Measurements from ENCODE around the gene TRABD2B. TPM values are rescaled to one million over a fixed set of nuclear protein-coding genes. Genes with fewer than 3 reads are reported as not detected.

Gene TRABD2B
- total RNA-seq, 1 experiment from 2014 or later, result 0.05 TPM

DNA sequence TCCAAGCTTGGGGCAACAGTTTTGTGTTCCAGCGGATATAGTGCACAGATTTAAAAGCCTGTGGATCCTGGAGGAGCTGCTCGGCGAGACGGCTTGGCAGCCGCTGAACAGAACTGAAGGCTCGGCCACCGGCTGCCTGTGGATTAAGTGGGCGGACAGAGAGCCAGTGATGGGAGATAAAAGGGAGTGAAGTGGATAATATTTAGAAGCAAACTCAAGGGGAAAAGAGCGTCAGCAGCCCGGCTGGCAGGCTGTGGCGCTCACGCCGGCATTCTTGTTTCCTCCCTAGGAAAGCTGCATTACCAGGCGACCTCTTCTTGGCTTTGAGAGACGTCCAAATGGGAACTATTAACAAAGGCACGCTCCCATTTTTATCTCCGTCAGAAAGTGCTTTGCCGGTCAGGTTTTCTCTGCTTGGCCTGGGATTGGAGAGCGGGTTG is 10.4 kb downstream of the TRABD2B start:
- H3K4me1 ChIP-seq (ENCODE audit: control insufficient read depth in 1 of 2, insufficient read depth in 2 of 2, low read length in 2 of 2), result peaks cover 6 to 11% of the 10 kb centered on the region in 2 experiments; a peak in 3 of 4 replicates
- no peak overlapping the region for H3K9ac ChIP-seq (ENCODE audit: low read length)
- H2AFZ ChIP-seq (ENCODE audit: low read depth, low read length, poor library complexity, severe bottlenecking), result no peak overlapping the region
- no peak for DNase-seq (ENCODE audit: low read depth, low spot score)
- no peak overlapping the region for H3K4me2 ChIP-seq (ENCODE audit: low read length)
- no peaks in the 10 kb centered on the region for H3K9me3 ChIP-seq (ENCODE audit: control insufficient read depth in 1 of 2, insufficient read depth in 1 of 2, low read depth in 1 of 2, low read length in 2 of 2)
- RAD21 ChIA-PET (ENCODE audit: low non-redundant PET in 1 of 2, low total read pairs in 2 of 2, uncharacterized antibody in 2 of 2, unreplicated experiment in 2 of 2), result no interaction called here
- H3K79me2 ChIP-seq (ENCODE audit: insufficient read depth, low read length), result no peaks in the 10 kb centered on the region
- H3K27me3 ChIP-seq (ENCODE audit: insufficient read depth, low read length), result no peaks in the 10 kb centered on the region
- no peak for ATAC-seq
- no peaks in the 10 kb centered on the region for H3K9me2 ChIP-seq (ENCODE audit: insufficient read depth)
- CTCF ChIA-PET, result interaction anchor here (2.1 kb wide), 1 partner anchor 11 kb away, joined by 10 read pairs; the partner anchor contains the start of gene TRABD2B
- BruUV-seq (replicated peaks), result no TSS peak
- no peaks in the 10 kb centered on the region for H4K20me1 ChIP-seq (ENCODE audit: insufficient read depth)
- intact Hi-C loops (cut with micrococcal nuclease), result no loop called here
- H3K4me3 ChIP-seq (replicated peaks in 1 of 2; ENCODE audit: low read depth in 1 of 2, low read length in 2 of 2), result no peak overlapping the region
- POLR2A ChIA-PET, result no interaction called here
- H3K36me3 ChIP-seq (ENCODE audit: control insufficient read depth in 1 of 2, insufficient read depth in 2 of 2, low read length in 2 of 2), result no peaks in the 10 kb centered on the region
- TF ChIP-seq CBX3 (IDR thresholded peaks at IDR 0.05; ENCODE audit: low read depth) (no peak), POLR2A (IDR thresholded peaks at IDR 0.05; ENCODE audit: borderline replicate concordance, extremely low read depth, insufficient read depth, insufficient read length) (no peak), SP1 (IDR thresholded peaks at IDR 0.05; ENCODE audit: low read depth) (no peak), YY1 (IDR thresholded peaks at IDR 0.05; ENCODE audit: extremely low read depth, insufficient replicate concordance, low read depth, low read length) (no peak)
- H3K27ac ChIP-seq (ENCODE audit: low read depth, low read length), result no peak overlapping the region

DNA sequence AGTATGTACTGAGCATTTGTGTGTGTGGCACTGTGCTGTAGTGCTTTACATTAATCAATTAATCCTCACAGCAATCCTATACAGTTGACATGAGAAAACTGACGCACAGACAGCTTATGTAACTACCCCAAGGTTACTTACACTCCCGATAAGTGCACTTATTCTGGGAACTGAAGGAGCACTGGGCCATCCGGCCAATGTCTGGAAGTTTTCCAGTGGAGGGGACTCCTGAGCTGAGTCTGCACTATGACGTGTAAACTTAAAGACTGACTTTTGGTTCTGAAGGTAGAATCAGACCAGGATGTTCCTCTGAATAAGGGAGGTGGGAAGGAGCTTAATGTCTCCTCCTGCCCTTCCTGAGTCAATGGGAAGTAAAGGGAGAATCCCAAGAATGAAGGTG is 12.2 kb downstream of the TRABD2B start:
- ChIA-PET POLR2A (no interaction called here), RAD21 (ENCODE audit: low non-redundant PET in 1 of 2, low total read pairs in 2 of 2, uncharacterized antibody in 2 of 2, unreplicated experiment in 2 of 2) (no interaction called here), CTCF (no interaction called here)
- Histone ChIP-seq H3K9ac (ENCODE audit: low read length) (no peak overlapping the region), H2AFZ (ENCODE audit: low read depth, low read length, poor library complexity, severe bottlenecking) (no peak overlapping the region), H4K20me1 (ENCODE audit: insufficient read depth) (no peaks in the 10 kb centered on the region), H3K9me2 (ENCODE audit: insufficient read depth) (no peaks in the 10 kb centered on the region), H3K79me2 (ENCODE audit: insufficient read depth, low read length) (no peaks in the 10 kb centered on the region), H3K27me3 (ENCODE audit: insufficient read depth, low read length) (no peaks in the 10 kb centered on the region), H3K4me1 (ENCODE audit: control insufficient read depth in 1 of 2, insufficient read depth in 2 of 2, low read length in 2 of 2) (no peaks in the 10 kb centered on the region), H3K4me3 (replicated peaks in 1 of 2; ENCODE audit: low read depth in 1 of 2, low read length in 2 of 2) (no peak overlapping the region), H3K4me2 (ENCODE audit: low read length) (no peak overlapping the region), H3K9me3 (ENCODE audit: control insufficient read depth in 1 of 2, insufficient read depth in 1 of 2, low read depth in 1 of 2, low read length in 2 of 2) (no peaks in the 10 kb centered on the region), H3K36me3 (ENCODE audit: control insufficient read depth in 1 of 2, insufficient read depth in 2 of 2, low read length in 2 of 2) (no peaks in the 10 kb centered on the region), H3K27ac (ENCODE audit: low read depth, low read length) (no peak overlapping the region)
- no peak for DNase-seq (ENCODE audit: low read depth, low spot score)
- no peak for ATAC-seq
- BruUV-seq (replicated peaks), result no TSS peak
- intact Hi-C loops (cut with micrococcal nuclease), result no loop called here
- TF ChIP-seq SP1 (IDR thresholded peaks at IDR 0.05; ENCODE audit: low read depth) (no peak), RAD21 (IDR thresholded peaks at IDR 0.05; ENCODE audit: low read depth) (no peak), SIN3A (IDR thresholded peaks at IDR 0.05; ENCODE audit: low read depth) (no peak), CEBPB (IDR thresholded peaks at IDR 0.05; ENCODE audit: low read depth) (no peak), POLR2A (IDR thresholded peaks at IDR 0.05; ENCODE audit: borderline replicate concordance, extremely low read depth, insufficient read depth, insufficient read length) (no peak)
- TF ChIP-seq, protein P1, sequence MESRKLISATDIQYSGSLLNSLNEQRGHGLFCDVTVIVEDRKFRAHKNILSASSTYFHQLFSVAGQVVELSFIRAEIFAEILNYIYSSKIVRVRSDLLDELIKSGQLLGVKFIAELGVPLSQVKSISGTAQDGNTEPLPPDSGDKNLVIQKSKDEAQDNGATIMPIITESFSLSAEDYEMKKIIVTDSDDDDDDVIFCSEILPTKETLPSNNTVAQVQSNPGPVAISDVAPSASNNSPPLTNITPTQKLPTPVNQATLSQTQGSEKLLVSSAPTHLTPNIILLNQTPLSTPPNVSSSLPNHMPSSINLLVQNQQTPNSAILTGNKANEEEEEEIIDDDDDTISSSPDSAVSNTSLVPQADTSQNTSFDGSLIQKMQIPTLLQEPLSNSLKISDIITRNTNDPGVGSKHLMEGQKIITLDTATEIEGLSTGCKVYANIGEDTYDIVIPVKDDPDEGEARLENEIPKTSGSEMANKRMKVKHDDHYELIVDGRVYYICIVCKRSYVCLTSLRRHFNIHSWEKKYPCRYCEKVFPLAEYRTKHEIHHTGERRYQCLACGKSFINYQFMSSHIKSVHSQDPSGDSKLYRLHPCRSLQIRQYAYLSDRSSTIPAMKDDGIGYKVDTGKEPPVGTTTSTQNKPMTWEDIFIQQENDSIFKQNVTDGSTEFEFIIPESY (IDR thresholded peaks at IDR 0.05; ENCODE audit: extremely low read depth, insufficient replicate concordance, low read length), result no peak
- TF ChIP-seq, protein P2, sequence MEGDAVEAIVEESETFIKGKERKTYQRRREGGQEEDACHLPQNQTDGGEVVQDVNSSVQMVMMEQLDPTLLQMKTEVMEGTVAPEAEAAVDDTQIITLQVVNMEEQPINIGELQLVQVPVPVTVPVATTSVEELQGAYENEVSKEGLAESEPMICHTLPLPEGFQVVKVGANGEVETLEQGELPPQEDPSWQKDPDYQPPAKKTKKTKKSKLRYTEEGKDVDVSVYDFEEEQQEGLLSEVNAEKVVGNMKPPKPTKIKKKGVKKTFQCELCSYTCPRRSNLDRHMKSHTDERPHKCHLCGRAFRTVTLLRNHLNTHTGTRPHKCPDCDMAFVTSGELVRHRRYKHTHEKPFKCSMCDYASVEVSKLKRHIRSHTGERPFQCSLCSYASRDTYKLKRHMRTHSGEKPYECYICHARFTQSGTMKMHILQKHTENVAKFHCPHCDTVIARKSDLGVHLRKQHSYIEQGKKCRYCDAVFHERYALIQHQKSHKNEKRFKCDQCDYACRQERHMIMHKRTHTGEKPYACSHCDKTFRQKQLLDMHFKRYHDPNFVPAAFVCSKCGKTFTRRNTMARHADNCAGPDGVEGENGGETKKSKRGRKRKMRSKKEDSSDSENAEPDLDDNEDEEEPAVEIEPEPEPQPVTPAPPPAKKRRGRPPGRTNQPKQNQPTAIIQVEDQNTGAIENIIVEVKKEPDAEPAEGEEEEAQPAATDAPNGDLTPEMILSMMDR (IDR thresholded peaks at IDR 0.05 in 2 of 3, conservative IDR thresholded peaks at IDR 0.05 in 1 of 3; ENCODE audit: borderline replicate concordance in 1 of 3, insufficient read depth in 1 of 3, low read depth in 2 of 3, low read length in 2 of 3), result no peak
- TF ChIP-seq, protein P3, sequence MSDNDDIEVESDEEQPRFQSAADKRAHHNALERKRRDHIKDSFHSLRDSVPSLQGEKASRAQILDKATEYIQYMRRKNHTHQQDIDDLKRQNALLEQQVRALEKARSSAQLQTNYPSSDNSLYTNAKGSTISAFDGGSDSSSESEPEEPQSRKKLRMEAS (IDR thresholded peaks at IDR 0.05), result no peak

All from HCT116 (cell line).